Renal cortical epithelial cell (primary cell): ENCODE results near the gene ERV3-1. TPM values are rescaled to one million over a fixed set of nuclear protein-coding genes. Genes with fewer than 3 reads are reported as not detected.

Experiments used
- total RNA-seq: library from RNA; depleted of rRNA; stranded (reverse); fragments of >200 nt; gene quantifications from 2 replicates; pipeline ENCODE4 v1.2.3, GENCODE V29; 2014

ERV3-1 gene
- total RNA-seq, 1 donor from 2014 or later, result 14.4 TPM

Other genes starting within 250 kb of the ERV3-1 start
- 5.9 and 16.2 TPM in 2 replicates for gene ZNF138, start 212.3 kb downstream of the ERV3-1 start, total RNA-seq
- gene ZNF273, start 103.4 kb downstream of the ERV3-1 start, total RNA-seq, result 5.2 and 7.8 TPM in 2 replicates
- gene ZNF117, start 15.7 kb downstream of the ERV3-1 start, total RNA-seq, result 6.1 and 16.9 TPM in 2 replicates